ENCODE measurements around the gene TRPV3.

DNA sequence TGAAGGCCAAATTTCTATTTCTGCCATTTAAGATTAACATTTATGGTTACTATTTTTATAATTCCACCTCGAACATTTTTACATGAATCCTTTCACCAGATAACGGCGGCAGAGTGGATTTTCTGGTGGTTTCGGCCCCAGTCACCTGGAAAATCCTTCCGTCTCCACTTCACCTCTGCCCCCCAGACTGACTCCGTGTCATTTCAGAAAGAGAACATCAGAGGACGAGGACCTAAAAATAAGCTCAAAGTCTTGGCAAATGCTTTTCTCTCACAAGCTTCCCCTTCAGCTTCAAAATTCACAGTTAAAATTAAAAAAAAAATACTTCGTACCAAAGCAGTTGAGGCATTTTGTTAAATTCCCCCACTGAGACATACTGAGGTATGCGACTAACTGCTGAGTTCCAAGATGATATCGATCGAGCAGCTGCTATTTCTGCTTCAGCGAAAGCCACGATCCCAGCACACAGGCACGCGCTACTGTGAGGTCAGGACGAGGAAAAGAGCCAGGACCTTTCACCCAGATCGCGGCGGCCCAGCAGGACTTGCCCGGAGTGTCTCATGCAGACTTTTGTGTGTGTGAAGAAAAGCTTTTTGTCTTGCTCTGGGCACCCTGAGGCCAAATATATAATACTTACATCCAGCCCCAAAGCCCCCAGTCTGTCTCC lies 45.0 kb downstream of the TRPV3 start:
- TF ChIP-seq, protein P1, sequence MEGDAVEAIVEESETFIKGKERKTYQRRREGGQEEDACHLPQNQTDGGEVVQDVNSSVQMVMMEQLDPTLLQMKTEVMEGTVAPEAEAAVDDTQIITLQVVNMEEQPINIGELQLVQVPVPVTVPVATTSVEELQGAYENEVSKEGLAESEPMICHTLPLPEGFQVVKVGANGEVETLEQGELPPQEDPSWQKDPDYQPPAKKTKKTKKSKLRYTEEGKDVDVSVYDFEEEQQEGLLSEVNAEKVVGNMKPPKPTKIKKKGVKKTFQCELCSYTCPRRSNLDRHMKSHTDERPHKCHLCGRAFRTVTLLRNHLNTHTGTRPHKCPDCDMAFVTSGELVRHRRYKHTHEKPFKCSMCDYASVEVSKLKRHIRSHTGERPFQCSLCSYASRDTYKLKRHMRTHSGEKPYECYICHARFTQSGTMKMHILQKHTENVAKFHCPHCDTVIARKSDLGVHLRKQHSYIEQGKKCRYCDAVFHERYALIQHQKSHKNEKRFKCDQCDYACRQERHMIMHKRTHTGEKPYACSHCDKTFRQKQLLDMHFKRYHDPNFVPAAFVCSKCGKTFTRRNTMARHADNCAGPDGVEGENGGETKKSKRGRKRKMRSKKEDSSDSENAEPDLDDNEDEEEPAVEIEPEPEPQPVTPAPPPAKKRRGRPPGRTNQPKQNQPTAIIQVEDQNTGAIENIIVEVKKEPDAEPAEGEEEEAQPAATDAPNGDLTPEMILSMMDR (IDR thresholded peaks at IDR 0.05; ENCODE audit: borderline replicate concordance, extremely low read depth, low read length, poor library complexity, severe bottlenecking): no peak
- no peak for TF ChIP-seq EZH2 (IDR thresholded peaks at IDR 0.05; ENCODE audit: borderline replicate concordance, low read depth, low read length, severe bottlenecking)

Data from DND-41 (cell line).